Glutamatergic neuron (in vitro differentiated cells): ENCODE results near the gene CYP27A1. TPM values are rescaled to one million over a fixed set of nuclear protein-coding genes. Genes with fewer than 3 reads are reported as not detected.

Experiments used
- DNase-seq: peaks from one replicate; pipeline ENCODE4 v3.0.0; 2022
- H3K27ac Mint-ChIP-seq: one replicate; pipeline ENCODE4 v1.8.0; 2020; ENCODE audit warnings: mild to moderate bottlenecking, mixed read lengths, inconsistent platforms; ENCODE audit not compliant: unreplicated experiment
- H3K27me3 Mint-ChIP-seq: one replicate; pipeline ENCODE4 v1.8.0; 2020; ENCODE audit warnings: mild to moderate bottlenecking, moderate library complexity, mixed read lengths, inconsistent platforms; ENCODE audit not compliant: unreplicated experiment
- H3K36me3 Mint-ChIP-seq: one replicate; pipeline ENCODE4 v1.8.0; 2020; ENCODE audit warnings: mild to moderate bottlenecking, mixed read lengths, inconsistent platforms; ENCODE audit not compliant: unreplicated experiment
- H3K4me1 Mint-ChIP-seq: one replicate; pipeline ENCODE4 v1.8.0; 2020; ENCODE audit warnings: mild to moderate bottlenecking, low read depth, mixed read lengths, inconsistent platforms; ENCODE audit not compliant: unreplicated experiment
- H3K4me3 Mint-ChIP-seq: one replicate; pipeline ENCODE4 v1.8.0; 2020; ENCODE audit warnings: mild to moderate bottlenecking, mixed read lengths, inconsistent platforms; ENCODE audit not compliant: unreplicated experiment
- H3K9me3 Mint-ChIP-seq: one replicate; pipeline ENCODE4 v1.8.0; 2020; ENCODE audit warnings: mild to moderate bottlenecking, moderate library complexity, mixed read lengths, inconsistent platforms; ENCODE audit not compliant: unreplicated experiment
- CTCF ChIP-seq: fragments of 200-600 bp; sonication (generic); IDR thresholded peaks from one replicate; pipeline ENCODE4 v1.5.0; 2021; ENCODE audit not compliant: partially characterized antibody, unreplicated experiment
- total RNA-seq: library from RNA; stranded (reverse); fragmentation: NEBNext Ultra II Directional; extraction: Animal tissue kit (Norgen Biotek cat#: 25700); gene quantifications from one replicate; pipeline ENCODE4 v1.2.1, GENCODE V29; 2021; ENCODE audit not compliant: unreplicated experiment

CYP27A1 gene
- total RNA-seq, 1 donor from 2014 or later = 0.98 TPM

- Mint-ChIP-seq H3K4me1 (no peaks in the 10 kb centered on the region), H3K36me3 (no peaks in the 10 kb centered on the region), H3K27me3 (peaks cover 3% of the 10 kb centered on the region), H3K4me3 (no peak overlapping the region), H3K9me3 (no peaks in the 10 kb centered on the region), H3K27ac (no peak overlapping the region)
- no peak for TF ChIP-seq CTCF
- no peak for DNase-seq
These were observed 35.5 kb upstream of the CYP27A1 start for GRCh38 chr2:218746470-218746795.

DNA sequence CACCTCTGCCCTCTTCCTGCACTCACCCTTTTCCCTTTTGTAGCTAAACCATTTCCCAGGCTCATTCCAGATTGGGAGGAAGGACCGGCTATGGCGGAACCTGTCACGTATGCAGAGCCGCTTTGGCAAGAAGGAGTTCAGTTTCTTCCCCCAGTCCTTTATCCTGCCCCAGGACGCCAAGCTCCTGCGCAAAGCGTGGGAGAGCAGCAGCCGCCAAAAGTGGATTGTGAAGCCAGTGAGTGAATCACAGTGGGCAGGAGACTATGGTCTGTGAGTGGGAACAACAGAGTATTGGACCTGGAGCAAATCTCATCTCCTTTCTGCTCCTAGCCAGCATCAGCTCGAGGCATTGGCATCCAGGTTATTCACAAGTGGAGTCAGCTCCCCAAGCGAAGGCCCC, 35.0 kb upstream of the CYP27A1 start:
- Mint-ChIP-seq H3K4me3 (no peak overlapping the region), H3K4me1 (no peaks in the 10 kb centered on the region), H3K27me3 (peaks cover 3% of the 10 kb centered on the region), H3K27ac (no peak overlapping the region), H3K9me3 (no peaks in the 10 kb centered on the region), H3K36me3 (no peaks in the 10 kb centered on the region)
- no peak for DNase-seq
- no peak for TF ChIP-seq CTCF

GRCh38 chr2:218748741-218749441, 33.1 kb upstream of the CYP27A1 start:
- H3K4me1 Mint-ChIP-seq = no peaks in the 10 kb centered on the region
- no peak for DNase-seq
- H3K27ac Mint-ChIP-seq = no peak overlapping the region
- no peak for TF ChIP-seq CTCF
- no peaks in the 10 kb centered on the region for H3K36me3 Mint-ChIP-seq
- H3K9me3 Mint-ChIP-seq = no peaks in the 10 kb centered on the region
- H3K4me3 Mint-ChIP-seq = no peak overlapping the region
- peaks cover 3% of the 10 kb centered on the region for H3K27me3 Mint-ChIP-seq

DNA sequence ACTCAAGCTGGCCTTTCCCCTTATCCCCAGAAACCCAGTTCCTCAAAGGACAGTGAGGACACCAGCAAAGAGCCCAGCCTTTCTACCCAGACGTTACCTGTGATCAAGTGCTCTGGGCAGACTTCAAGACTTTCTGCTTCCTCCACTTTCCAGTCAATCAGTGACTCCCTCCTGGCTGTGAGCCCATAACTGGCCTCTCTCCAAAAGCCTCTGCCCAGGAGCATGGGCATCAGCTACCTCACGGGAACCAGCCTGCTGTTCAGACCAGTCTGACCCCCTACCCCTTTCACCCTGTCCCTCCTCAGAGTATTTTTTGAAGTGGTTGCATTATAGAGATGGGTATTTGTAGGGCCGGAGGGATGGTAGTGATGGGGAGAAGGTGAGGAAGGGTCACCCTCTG, 27.7 kb upstream of the CYP27A1 start:
- no peaks in the 10 kb centered on the region for H3K4me1 Mint-ChIP-seq
- no peaks in the 10 kb centered on the region for H3K9me3 Mint-ChIP-seq
- no peak for DNase-seq
- no peak for TF ChIP-seq CTCF
- H3K27me3 Mint-ChIP-seq = peaks cover 2% of the 10 kb centered on the region
- no peaks in the 10 kb centered on the region for H3K36me3 Mint-ChIP-seq
- no peak overlapping the region for H3K4me3 Mint-ChIP-seq
- H3K27ac Mint-ChIP-seq = no peak overlapping the region

GRCh38 chr2:218754781-218755180, 27.2 kb upstream of the CYP27A1 start:
- DNase-seq = no peak
- H3K27ac Mint-ChIP-seq = no peak overlapping the region
- no peak overlapping the region for H3K4me3 Mint-ChIP-seq
- H3K9me3 Mint-ChIP-seq = no peaks in the 10 kb centered on the region
- no peak for TF ChIP-seq CTCF
- H3K36me3 Mint-ChIP-seq = no peaks in the 10 kb centered on the region
- H3K4me1 Mint-ChIP-seq = no peaks in the 10 kb centered on the region
- H3K27me3 Mint-ChIP-seq = peaks cover 2% of the 10 kb centered on the region
